Fibroblast of mammary gland (primary cell): ENCODE data around the gene SMAD3.

Source experiments
- DNase-seq: peaks from one replicate; pipeline ENCODE4 v3.0.0-alpha.2; 2010; ENCODE audit warnings: low read depth
- H3K4me3 ChIP-seq: 2 replicates; pipeline ENCODE4 v1.5.1; 2011; ENCODE audit warnings: low read depth, mild to moderate bottlenecking, low read length, moderate library complexity; ENCODE audit not compliant: control insufficient read depth
- TF ChIP-seq, protein P1 (sequence below): conservative IDR thresholded peaks from 2 replicates; pipeline ENCODE4 v1.5.1; 2011; ENCODE audit warnings: low read depth, low read length, inconsistent platforms; ENCODE audit not compliant: control insufficient read depth, insufficient read depth

SMAD3 gene

DNA sequence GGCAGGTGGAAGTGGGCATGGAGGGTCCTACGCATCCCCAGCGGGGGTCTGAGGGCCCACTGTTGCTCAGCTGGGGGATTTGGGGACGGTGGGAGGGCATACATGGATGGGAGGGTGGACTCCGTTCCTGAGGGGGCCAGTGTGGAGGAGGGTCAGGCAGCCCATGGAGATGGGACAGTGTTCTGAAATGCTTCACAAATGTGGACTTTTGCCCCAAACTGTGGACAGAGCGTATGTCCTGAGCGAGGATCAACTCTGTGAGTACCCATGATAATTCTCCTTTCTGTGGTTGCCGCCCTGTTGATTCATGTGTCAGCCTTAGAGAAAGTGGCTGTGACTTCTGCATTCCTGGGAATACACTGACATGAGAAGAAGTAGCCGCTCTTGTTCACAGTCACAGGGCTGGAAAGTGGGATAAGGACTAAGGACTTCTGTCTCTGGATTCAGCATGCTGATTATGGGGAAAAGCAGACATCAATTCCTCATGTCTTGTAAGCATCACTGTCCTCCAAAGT, 33.4 kb downstream of the SMAD3 start:
- peak overlapping the region; percentile 25 for H3K4me3 ChIP-seq
- DNase-seq, result no peak
- TF ChIP-seq, protein P1, sequence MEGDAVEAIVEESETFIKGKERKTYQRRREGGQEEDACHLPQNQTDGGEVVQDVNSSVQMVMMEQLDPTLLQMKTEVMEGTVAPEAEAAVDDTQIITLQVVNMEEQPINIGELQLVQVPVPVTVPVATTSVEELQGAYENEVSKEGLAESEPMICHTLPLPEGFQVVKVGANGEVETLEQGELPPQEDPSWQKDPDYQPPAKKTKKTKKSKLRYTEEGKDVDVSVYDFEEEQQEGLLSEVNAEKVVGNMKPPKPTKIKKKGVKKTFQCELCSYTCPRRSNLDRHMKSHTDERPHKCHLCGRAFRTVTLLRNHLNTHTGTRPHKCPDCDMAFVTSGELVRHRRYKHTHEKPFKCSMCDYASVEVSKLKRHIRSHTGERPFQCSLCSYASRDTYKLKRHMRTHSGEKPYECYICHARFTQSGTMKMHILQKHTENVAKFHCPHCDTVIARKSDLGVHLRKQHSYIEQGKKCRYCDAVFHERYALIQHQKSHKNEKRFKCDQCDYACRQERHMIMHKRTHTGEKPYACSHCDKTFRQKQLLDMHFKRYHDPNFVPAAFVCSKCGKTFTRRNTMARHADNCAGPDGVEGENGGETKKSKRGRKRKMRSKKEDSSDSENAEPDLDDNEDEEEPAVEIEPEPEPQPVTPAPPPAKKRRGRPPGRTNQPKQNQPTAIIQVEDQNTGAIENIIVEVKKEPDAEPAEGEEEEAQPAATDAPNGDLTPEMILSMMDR, result no peak

DNA sequence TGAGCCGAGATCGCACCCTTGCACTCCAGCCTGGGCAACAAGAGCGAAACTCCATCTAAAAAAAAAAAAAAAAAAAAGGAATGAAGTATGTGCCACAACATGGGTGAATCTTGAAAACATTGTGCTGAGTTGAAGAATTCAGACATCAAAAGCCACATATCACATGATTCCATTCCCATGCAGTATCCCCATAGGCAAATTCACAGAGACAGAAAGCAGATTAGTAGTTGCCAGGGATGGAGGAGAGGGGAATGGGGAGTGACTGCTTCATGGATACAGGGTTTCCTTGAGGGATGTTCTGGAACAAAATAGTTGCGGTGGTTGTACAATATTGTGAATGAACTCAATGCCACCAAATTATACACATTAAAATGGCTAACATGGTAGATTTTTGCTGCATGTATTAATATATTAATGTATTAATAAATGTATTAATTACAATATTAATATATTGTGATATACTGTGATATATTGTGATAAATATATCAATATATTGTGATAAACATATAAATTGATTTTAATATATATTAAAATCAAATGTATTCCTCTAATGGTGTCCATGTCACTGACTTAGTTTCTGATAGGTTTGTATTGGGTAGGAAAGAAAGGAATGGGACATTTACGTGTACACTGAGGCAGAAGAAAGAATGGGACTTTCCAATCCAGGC, 34.9 kb downstream of the SMAD3 start:
- DNase-seq, result no peak
- TF ChIP-seq, protein P1, result no peak
- H3K4me3 ChIP-seq, result no peak overlapping the region

DNA sequence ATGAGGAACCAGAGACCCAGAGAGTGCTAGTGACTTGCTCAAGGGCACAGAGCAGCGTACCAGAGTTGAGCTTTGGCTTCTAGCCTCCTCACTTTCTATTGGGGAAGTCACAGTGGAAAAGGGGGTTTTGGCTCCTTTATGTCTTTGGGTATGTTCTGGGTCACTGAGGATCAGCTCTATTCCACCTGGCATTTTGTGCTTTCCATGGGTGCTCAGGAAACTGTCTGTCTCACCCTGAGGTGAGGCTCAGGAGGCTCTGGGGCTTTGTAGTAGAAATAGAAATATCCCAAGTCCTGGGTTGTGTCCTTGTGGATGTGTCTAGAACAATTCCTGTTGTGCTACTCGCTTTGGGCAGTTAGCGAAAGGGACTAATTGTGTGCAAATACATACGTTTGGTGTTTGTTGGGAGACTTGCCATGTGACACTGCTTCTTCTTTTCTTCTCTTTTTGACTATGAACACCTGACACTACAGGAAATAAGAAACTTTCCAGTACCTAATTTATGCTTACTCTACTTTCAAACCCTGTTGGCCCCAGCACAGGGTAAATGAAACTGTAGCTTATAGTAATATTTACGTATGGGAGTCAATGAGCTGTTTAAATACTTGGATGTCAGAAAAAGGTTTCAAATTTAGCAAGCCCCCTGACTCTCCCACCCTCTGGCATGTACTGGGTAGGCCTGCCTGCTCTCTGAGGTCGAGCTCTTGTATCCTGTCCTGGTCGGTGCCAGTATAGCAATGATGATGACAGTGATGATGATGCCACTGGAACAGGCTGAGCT, 35.6 kb downstream of the SMAD3 start:
- DNase-seq, result no peak
- TF ChIP-seq, protein P1, result no peak
- no peak overlapping the region for H3K4me3 ChIP-seq

DNA sequence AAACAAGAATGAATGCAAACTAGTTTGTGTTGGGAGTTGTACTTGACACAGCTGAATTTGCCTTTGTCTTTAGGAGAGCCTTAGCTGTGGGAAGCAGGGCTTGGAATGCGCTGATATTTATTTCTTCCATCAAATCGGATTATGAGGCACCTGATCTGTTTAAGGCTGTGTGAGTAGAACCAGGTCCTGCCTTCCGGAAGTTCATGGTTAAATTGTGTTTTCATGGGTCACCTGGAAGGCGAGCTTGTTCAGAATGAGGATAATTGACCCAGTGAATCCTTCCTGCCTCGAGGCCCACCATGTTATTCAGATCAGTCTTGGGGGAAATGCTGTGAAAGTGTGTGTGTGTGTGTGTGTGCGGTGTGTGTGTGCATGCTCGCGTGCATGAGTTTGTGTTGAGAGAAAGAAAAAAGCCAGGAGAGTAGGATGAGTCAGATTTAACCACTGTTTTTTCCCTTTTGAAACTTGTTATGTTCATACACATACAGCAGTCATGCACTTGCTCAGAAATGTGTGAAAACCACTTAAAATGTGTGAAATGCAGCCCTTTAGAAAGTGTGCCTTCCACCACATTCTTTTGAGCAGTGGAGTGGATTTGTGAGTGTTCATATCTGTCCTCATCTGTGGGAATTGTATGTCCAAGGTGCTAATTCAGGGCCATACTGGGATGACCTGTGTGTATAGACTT, 36.7 kb downstream of the SMAD3 start:
- no peak overlapping the region for H3K4me3 ChIP-seq
- TF ChIP-seq, protein P1, result no peak
- peak; percentile 81 for DNase-seq

DNA sequence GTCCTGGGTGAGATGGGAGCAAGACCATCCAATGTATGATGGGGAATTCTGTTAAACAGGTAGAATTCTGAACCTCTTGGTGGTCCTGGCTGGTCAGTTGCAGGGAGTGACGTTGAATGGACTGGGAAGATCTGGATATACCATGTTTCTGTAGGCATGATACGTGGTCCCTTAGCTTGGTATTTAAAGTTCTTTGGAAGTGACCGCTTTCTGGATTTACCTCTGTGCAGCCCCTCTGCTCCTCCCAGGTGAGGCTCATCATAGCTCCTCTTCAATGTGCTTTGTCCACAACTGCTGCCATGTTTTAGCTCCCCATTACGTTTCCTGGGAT, 37.2 kb downstream of the SMAD3 start:
- H3K4me3 ChIP-seq, result no peak overlapping the region
- TF ChIP-seq, protein P1, result no peak

DNA sequence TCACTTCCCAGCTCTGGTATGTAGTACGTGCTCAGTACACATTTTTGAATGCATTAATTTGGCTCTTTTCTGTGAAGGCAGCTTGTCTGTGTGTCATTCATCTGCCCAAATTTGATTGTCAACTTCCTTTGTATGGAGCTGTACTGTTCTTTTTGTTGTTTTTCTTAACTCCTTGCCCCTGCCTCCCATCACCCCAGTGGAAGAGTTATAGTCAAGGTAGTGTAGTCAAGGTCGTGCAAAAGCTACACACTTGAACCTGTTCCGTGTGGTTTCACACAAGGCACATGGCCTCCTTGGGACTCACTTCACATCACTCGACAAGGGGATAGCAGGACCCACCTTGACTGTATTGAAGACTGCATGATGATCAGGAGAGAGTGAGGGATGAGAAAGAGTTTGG, 37.6 kb downstream of the SMAD3 start:
- DNase-seq, result no peak
- TF ChIP-seq, protein P1, result no peak
- no peak overlapping the region for H3K4me3 ChIP-seq

More for the DNA sequence above, 37.2 kb downstream of the SMAD3 start:
- no peak for DNase-seq
